ENCODE data around the gene FGF5. TPM values are rescaled to one million over a fixed set of nuclear protein-coding genes. Genes with fewer than 3 reads are reported as not detected.

Gene FGF5
- total RNA-seq, 2 donors from 2014 or later: not detected

DNA sequence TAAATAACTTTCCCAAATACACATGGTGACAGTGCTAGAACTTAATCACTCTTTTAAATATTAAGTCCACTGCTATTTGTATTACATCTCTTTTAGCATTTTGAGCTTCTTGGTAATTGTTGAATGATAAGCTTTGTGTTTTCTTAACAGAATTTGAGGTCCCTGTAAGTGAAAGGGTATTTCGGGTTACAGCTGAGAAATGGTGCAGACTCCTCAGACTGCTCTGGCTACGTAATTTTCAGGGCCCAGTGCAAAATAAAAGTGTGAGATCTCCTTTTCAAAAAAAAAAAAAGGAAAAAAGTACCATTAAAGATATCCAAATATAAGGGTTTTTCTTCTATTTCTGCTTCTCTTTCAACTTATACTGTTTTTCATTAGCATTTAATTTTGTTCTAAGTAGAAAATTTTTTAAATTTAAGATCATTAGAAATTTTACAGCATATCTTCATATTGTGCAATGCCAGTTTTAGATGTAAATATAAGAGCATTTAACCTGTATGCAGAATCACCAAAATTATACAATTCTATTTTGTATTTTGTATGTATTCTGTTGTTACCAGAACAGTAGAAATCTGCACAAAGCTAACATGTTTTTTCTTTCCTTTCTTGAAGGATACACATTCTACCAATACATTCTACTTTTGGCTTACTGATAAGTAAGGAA, 33.6 kb upstream of the FGF5 start:
- Histone ChIP-seq H3K9me3 (no peaks in the 10 kb centered on the region), H3K27me3 (replicated peaks; ENCODE audit: insufficient read depth) (no peaks in the 10 kb centered on the region), H3K4me3 (no peak overlapping the region), H3K36me3 (no peaks in the 10 kb centered on the region), H3K27ac (no peak overlapping the region), H3K4me1 (ENCODE audit: control insufficient read depth in 1 of 2, low read depth in 2 of 2) (no peaks in the 10 kb centered on the region)
- TF ChIP-seq, protein P1, sequence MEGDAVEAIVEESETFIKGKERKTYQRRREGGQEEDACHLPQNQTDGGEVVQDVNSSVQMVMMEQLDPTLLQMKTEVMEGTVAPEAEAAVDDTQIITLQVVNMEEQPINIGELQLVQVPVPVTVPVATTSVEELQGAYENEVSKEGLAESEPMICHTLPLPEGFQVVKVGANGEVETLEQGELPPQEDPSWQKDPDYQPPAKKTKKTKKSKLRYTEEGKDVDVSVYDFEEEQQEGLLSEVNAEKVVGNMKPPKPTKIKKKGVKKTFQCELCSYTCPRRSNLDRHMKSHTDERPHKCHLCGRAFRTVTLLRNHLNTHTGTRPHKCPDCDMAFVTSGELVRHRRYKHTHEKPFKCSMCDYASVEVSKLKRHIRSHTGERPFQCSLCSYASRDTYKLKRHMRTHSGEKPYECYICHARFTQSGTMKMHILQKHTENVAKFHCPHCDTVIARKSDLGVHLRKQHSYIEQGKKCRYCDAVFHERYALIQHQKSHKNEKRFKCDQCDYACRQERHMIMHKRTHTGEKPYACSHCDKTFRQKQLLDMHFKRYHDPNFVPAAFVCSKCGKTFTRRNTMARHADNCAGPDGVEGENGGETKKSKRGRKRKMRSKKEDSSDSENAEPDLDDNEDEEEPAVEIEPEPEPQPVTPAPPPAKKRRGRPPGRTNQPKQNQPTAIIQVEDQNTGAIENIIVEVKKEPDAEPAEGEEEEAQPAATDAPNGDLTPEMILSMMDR (IDR thresholded peaks at IDR 0.05): no peak
- ATAC-seq (ENCODE audit: insufficient number of reproducible peaks, low FRiP score, low read depth) (no peak), DNase-seq (ENCODE audit: low spot score) (no peak)

DNA sequence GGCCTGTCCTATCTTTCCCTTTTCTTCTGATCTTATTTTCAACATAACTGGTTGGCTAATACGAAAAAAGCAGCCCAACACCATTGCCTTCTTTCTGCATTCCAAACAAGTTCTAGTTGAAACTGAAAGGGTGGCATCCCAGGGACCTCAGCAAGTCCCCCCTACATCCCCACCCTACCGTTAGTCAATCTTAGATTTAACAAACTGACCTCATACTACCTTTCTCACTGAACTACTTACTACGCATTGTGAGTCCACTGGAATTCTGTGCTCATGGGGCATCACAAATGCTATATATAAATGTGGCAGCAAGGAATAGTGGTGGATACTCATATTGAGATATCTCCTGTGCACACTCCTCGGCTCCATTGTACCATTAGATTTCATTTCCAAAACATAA, 33.1 kb upstream of the FGF5 start:
- no peaks in the 10 kb centered on the region for H3K36me3 ChIP-seq
- no peak for ATAC-seq (ENCODE audit: insufficient number of reproducible peaks, low FRiP score, low read depth)
- DNase-seq (ENCODE audit: low spot score): no peak
- H3K27ac ChIP-seq: no peak overlapping the region
- no peaks in the 10 kb centered on the region for H3K27me3 ChIP-seq (replicated peaks; ENCODE audit: insufficient read depth)
- H3K4me1 ChIP-seq (ENCODE audit: control insufficient read depth in 1 of 2, low read depth in 2 of 2): no peaks in the 10 kb centered on the region
- TF ChIP-seq, protein P1 (IDR thresholded peaks at IDR 0.05): no peak
- H3K4me3 ChIP-seq: no peak overlapping the region
- no peaks in the 10 kb centered on the region for H3K9me3 ChIP-seq

DNA sequence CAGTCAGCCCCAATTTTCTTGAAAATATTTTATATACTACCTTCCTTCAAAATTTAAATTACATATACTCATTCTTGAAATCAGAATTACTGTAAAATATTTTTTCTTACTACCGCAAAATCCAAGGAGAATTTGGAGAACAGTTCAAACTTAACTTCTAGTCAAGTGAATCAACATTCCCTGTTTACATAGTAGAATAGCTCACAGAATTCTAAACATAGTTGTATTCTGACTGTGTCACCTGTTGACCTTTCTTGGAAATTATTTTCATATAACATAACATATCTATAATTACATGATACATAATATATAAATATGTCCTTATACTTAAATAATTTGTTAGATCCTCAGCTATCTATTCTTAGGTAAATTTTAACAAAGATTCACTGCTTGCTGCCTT, 31.0 kb upstream of the FGF5 start:
- ATAC-seq (ENCODE audit: insufficient number of reproducible peaks, low FRiP score, low read depth): no peak
- Histone ChIP-seq H3K27ac (no peak overlapping the region), H3K4me3 (no peak overlapping the region), H3K9me3 (no peaks in the 10 kb centered on the region), H3K4me1 (ENCODE audit: control insufficient read depth in 1 of 2, low read depth in 2 of 2) (no peaks in the 10 kb centered on the region), H3K27me3 (replicated peaks; ENCODE audit: insufficient read depth) (no peaks in the 10 kb centered on the region), H3K36me3 (no peaks in the 10 kb centered on the region)
- no peak for DNase-seq (ENCODE audit: low spot score)
- TF ChIP-seq, protein P1 (IDR thresholded peaks at IDR 0.05): no peak

DNA sequence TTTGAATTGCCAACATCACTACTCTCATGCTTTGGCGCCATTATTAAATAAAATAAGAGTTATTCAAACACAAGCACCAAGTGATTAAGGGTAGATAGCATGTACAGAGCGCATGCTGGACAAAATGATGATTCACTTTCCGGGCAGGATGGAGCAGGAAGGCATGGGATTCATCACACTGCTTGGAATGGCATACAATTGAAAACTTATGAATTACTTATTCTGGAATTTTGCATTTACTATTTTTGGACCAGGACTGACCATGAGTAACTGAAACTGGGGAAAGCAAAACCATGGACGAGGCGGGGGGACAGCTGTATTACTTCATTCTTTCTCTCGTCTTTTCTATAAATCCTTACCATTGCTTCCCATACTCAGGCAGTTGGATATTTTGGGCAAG, 28.5 kb upstream of the FGF5 start:
- H3K27ac ChIP-seq: no peak overlapping the region
- H3K4me1 ChIP-seq (ENCODE audit: control insufficient read depth in 1 of 2, low read depth in 2 of 2): no peaks in the 10 kb centered on the region
- no peaks in the 10 kb centered on the region for H3K9me3 ChIP-seq
- ATAC-seq (ENCODE audit: insufficient number of reproducible peaks, low FRiP score, low read depth) (no peak), DNase-seq (ENCODE audit: low spot score) (no peak)
- no peaks in the 10 kb centered on the region for H3K27me3 ChIP-seq (replicated peaks; ENCODE audit: insufficient read depth)
- TF ChIP-seq, protein P1 (IDR thresholded peaks at IDR 0.05): no peak
- H3K36me3 ChIP-seq: no peaks in the 10 kb centered on the region
- H3K4me3 ChIP-seq: no peak overlapping the region

DNA sequence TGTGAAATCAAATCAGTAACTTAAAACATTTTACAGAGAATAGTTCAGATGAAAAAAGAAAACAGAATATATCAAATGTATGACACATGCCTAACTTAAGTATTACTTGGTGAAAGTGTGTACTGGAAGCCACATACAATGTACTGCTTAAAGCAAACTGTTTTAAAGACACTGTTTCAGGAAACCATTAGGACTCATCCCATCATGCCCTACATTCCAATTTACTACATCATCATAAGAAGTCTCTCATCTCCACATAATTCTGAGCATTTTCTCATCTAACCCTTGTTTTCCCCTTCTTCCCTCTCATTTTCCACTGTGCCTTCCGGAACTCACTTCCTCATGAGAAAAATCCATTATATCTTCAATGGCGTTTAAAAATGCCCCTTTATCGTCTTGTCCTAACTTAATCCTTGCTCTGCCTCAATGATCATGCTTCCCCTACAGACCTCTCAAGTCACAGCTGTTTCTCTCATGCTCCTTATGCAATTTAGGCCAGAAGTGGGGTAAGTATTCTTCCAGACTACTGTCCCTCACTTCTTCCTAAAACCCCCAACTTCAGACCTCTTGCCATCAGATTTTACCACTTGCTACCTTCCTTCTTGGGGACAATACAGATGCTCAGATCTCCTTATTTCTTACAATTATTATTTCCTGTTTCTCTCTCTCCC, 26.8 kb upstream of the FGF5 start:
- ATAC-seq (ENCODE audit: insufficient number of reproducible peaks, low FRiP score, low read depth): no peak
- H3K27ac ChIP-seq: no peak overlapping the region
- no peaks in the 10 kb centered on the region for H3K4me1 ChIP-seq (ENCODE audit: control insufficient read depth in 1 of 2, low read depth in 2 of 2)
- no peak overlapping the region for H3K4me3 ChIP-seq
- TF ChIP-seq, protein P1 (IDR thresholded peaks at IDR 0.05): no peak
- no peaks in the 10 kb centered on the region for H3K9me3 ChIP-seq
- DNase-seq (ENCODE audit: low spot score): no peak
- H3K36me3 ChIP-seq: no peaks in the 10 kb centered on the region
- no peaks in the 10 kb centered on the region for H3K27me3 ChIP-seq (replicated peaks; ENCODE audit: insufficient read depth)
